Neural progenitor cell (in vitro differentiated cells): ENCODE results near the gene LCMT2.

ENCODE experiments used
- EZH2phosphoT487 ChIP-seq: fragments of 200-600 bp; sonication (generic); IDR thresholded peaks from 2 replicates; pipeline ENCODE4 v1.6.1; 2017; ENCODE audit warnings: antibody characterized with exemption
- TF ChIP-seq, protein P1 (sequence below): fragments of 200-600 bp; sonication (generic); IDR thresholded peaks from 2 replicates; pipeline ENCODE4 v1.5.1; 2017; ENCODE audit warnings: antibody characterized with exemption, mild to moderate bottlenecking

DNA sequence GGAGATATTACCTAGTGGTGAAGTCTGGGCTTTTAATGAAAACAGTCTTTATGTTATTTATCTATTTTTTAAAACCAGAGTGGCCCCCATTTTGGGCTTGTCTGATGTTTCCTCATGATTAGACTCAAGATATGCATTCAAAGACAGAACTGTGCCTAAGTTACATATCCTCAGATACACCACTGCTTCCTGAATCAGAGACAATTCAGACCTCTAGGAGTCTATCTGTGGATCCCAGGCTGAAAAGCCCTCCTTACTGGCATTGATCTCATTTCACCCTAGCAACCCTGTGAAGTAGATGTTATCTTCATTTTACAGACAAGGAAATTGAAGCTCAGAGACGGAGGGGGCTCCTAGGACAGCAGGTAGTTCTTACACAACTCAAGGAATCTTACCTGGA is 46.8 kb downstream of the LCMT2 start:
- TF ChIP-seq, protein P1, sequence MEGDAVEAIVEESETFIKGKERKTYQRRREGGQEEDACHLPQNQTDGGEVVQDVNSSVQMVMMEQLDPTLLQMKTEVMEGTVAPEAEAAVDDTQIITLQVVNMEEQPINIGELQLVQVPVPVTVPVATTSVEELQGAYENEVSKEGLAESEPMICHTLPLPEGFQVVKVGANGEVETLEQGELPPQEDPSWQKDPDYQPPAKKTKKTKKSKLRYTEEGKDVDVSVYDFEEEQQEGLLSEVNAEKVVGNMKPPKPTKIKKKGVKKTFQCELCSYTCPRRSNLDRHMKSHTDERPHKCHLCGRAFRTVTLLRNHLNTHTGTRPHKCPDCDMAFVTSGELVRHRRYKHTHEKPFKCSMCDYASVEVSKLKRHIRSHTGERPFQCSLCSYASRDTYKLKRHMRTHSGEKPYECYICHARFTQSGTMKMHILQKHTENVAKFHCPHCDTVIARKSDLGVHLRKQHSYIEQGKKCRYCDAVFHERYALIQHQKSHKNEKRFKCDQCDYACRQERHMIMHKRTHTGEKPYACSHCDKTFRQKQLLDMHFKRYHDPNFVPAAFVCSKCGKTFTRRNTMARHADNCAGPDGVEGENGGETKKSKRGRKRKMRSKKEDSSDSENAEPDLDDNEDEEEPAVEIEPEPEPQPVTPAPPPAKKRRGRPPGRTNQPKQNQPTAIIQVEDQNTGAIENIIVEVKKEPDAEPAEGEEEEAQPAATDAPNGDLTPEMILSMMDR, result no peak
- TF ChIP-seq EZH2phosphoT487, result no peak
